Thymus (tissue), 11 donors: Measurements from ENCODE around the gene RMND5A. TPM values are rescaled to one million over a fixed set of nuclear protein-coding genes. Genes with fewer than 3 reads are reported as not detected.

Experiments
- DNase-seq, 9 donors: peaks; one replicate each; pipeline ENCODE4 v3.0.0-alpha.2; 2013; ENCODE audit warnings: low spot score in 9 of 9, low read depth in 6 of 9, missing footprints in 1 of 9
- H3K27ac ChIP-seq, 2 donors: one replicate each; pipeline ENCODE4 v1.5.1; 2013; ENCODE audit warnings: control low read depth in 1 of 2, low read depth in 1 of 2, low read length in 1 of 2, mild to moderate bottlenecking in 1 of 2, moderate library complexity in 1 of 2
- H3K27me3 ChIP-seq, 2 donors: one replicate each; pipeline ENCODE4 v1.5.1; 2013; ENCODE audit warnings: low read length in 1 of 2; ENCODE audit not compliant: control insufficient read depth in 2 of 2, insufficient read depth in 1 of 2
- H3K36me3 ChIP-seq, 2 donors: one replicate each; pipeline ENCODE4 v1.5.1; 2013; ENCODE audit warnings: low read length in 1 of 2, mild to moderate bottlenecking in 1 of 2, moderate library complexity in 1 of 2; ENCODE audit not compliant: control insufficient read depth in 2 of 2, insufficient read depth in 2 of 2
- H3K4me1 ChIP-seq, 2 donors: one replicate each; pipeline ENCODE4 v1.5.1; 2013; ENCODE audit warnings: low read length in 2 of 2; ENCODE audit not compliant: control insufficient read depth in 2 of 2, insufficient read depth in 2 of 2
- H3K4me3 ChIP-seq, 2 donors: one replicate each; pipeline ENCODE4 v1.5.1; 2013; ENCODE audit warnings: low read length in 2 of 2, control low read depth in 1 of 2, mild to moderate bottlenecking in 1 of 2
- H3K9me3 ChIP-seq, 2 donors: one replicate each; pipeline ENCODE4 v1.5.1; 2013; ENCODE audit warnings: low read length in 1 of 2, mild to moderate bottlenecking in 1 of 2; ENCODE audit not compliant: control insufficient read depth in 2 of 2, insufficient read depth in 1 of 2
- WGBS: extraction: QIAGEN DNeasy Blood & Tissue Kit; methylation state at CpG from one replicate; pipeline ENCODE4 v1.1.7; 2013; 5-methylcytosine and 5-hydroxymethylcytosine counted together
- polyA plus RNA-seq: library from polyadenylated mRNA; stranded (reverse); fragments of 200-250 nt; gene quantifications from one replicate; pipeline ENCODE4 v1.2.3, GENCODE V29; 2013
- total RNA-seq: library from RNA; stranded (reverse); fragments of 120-200 nt; gene quantifications from one replicate; pipeline ENCODE4 v1.2.4, GENCODE V29; 2013
- donor health status: healthy.

RMND5A gene
- total and polyA plus RNA-seq, 2 donors = 19.1 to 126 TPM

DNA sequence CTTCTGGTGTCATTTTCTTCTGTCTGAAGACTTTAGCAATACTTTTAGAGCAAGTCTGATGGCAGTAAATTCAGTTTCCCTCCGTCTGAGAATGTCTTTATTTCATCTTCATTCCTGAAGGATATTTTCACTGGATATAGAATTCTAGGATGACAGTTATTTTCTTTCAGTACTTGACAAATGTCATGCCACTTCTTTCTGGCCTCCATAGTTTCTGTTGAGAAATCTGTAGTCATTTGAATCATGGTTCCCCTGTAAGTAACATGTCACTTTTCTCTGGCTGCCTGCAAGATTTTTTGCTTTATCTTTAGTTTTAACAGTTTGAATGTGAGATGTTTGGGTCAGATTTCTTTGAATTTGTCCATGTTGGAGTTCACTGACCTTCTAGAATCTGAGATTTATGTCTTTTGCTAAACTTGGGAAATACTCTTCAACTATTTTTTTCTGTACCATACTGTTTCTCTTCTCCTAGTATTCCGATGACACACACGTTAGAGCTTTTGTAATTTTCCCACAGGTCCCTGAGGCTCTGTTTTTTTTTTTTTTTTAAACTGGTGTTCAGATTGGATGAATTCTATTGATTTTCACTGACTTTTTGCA, 30.2 kb downstream of the RMND5A start:
- no peak overlapping the region for H3K27ac ChIP-seq
- no peaks in the 10 kb centered on the region for H3K27me3 ChIP-seq
- DNase-seq = no peak
- no peak overlapping the region for H3K4me3 ChIP-seq
- peaks cover 27 to 85% of the 10 kb centered on the region in 2 donors for H3K36me3 ChIP-seq
- peaks cover 0 to 4% of the 10 kb centered on the region in 2 donors for H3K9me3 ChIP-seq
- no peaks in the 10 kb centered on the region for H3K4me1 ChIP-seq
- over 99% methylated on average over 3 of the region's 3 CpGs for WGBS

DNA sequence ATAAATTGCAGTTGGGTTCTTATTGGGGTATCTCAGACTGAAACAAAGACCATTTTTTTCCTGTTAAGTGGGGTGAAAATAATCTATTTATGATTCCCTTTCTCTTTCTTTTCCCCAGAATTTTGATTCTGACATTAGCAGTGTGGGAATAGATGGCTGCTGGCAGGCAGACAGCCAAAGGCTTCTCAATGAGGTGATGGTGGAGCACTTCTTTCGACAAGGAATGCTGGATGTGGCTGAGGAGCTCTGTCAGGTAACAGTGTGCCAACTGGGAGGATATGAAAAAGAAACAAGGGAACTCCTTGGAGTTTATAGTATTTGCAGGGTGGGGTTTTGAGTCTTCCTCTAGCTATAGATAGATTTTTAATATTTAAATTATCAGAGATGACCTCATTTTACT, 31.7 kb downstream of the RMND5A start:
- no peak for DNase-seq
- Histone ChIP-seq H3K9me3 (peaks cover 0 to 4% of the 10 kb centered on the region in 2 donors), H3K36me3 (peaks cover 28 to 85% of the 10 kb centered on the region in 2 donors), H3K4me3 (no peak overlapping the region), H3K27me3 (no peaks in the 10 kb centered on the region), H3K27ac (no peak overlapping the region), H3K4me1 (no peaks in the 10 kb centered on the region)
- 98% methylated on average over 1 of the region's 1 CpG for WGBS

DNA sequence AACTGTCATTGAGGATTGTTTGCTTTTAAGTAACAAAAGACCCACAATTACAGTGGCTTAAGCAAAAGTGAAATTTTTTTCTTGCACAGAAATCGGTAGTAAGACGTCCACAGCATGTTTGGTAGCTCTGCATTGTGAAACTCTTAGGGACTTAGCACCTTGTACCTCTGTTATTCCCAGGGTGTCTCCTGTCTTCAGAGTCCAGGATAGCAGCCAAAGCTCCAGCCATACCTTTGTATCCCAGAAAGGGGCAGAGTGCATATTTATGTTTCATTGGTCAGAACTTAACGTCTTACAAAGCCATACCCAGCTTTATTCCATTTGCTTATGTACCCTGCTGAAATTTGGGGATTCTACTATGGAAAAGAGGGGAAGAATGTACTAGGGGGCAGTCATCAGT, 32.8 kb downstream of the RMND5A start:
- WGBS = 97% methylated on average over 3 of the region's 3 CpGs
- no peaks in the 10 kb centered on the region for H3K4me1 ChIP-seq
- no peak overlapping the region for H3K4me3 ChIP-seq
- H3K9me3 ChIP-seq = peaks cover 0 to 4% of the 10 kb centered on the region in 2 donors
- no peak for DNase-seq
- no peak overlapping the region for H3K27ac ChIP-seq
- H3K36me3 ChIP-seq = peaks cover 36 to 88% of the 10 kb centered on the region in 2 donors
- no peaks in the 10 kb centered on the region for H3K27me3 ChIP-seq

DNA sequence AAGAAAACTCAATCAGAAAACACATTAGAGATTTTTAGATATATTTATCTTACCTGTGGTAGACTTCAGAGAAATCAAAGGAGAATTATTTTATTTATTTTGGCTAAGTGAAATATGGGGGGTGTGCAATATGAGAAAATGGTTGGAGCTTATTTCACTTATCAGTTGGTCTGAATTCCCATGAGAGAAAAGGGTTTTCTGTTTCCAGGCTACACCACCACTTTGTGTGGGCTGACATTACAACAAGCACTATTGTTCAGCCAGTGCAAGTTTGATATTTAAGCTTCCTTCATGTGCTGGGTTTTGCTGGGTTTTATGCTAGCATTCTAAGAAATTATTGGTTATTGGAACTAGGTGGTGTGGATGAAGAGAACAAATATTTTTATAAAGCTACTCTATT, 33.5 kb downstream of the RMND5A start:
- H3K4me3 ChIP-seq = no peak overlapping the region
- no peaks in the 10 kb centered on the region for H3K27me3 ChIP-seq
- H3K27ac ChIP-seq = no peak overlapping the region
- H3K9me3 ChIP-seq = peaks cover 0 to 4% of the 10 kb centered on the region in 2 donors
- peaks cover 36 to 86% of the 10 kb centered on the region in 2 donors for H3K36me3 ChIP-seq
- DNase-seq = no peak
- H3K4me1 ChIP-seq = no peaks in the 10 kb centered on the region

DNA sequence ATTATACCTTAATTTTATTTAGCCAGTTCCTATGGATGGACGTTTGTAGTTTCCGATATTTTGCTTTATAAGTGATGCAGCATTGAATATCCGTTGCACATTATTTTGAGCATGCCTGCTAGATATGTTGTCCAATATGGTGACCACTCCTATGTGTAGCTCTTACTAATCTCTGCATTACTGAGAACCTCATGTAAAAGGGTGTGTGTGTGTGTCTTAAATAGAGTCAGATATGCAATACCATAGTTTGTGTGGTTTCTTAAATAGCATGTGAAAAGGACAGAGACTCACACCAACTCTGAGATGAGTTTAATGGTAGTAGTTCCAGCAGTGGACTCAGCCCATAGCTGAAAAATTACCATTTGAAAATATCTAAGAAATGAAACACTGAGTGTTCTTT, 38.3 kb downstream of the RMND5A start:
- H3K9me3 ChIP-seq = no peaks in the 10 kb centered on the region
- H3K36me3 ChIP-seq = peaks cover 31 to 54% of the 10 kb centered on the region in 2 donors
- H3K4me1 ChIP-seq = no peaks in the 10 kb centered on the region

DNA sequence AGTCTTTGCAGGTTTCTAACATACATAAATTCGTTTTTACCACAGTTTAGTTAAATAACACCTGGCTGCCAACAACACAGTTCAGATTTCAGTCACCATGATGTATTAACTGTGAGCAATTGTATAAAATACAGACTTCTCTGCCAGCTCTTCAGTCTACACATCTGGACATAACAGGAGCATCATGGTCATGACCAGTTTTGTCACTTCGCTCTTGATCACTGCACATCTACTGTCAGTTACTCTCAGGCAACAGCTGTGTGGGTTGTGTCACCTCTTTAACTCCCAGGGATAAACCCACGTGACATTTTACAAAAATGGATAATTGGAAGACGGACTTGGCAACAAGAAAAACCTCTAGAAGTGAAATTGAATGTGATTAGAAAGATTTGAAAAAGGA, 40.3 kb downstream of the RMND5A start:
- Histone ChIP-seq H3K9me3 (no peaks in the 10 kb centered on the region), H3K4me3 (no peak overlapping the region), H3K27me3 (no peaks in the 10 kb centered on the region), H3K27ac (no peak overlapping the region), H3K36me3 (peaks cover 22 to 39% of the 10 kb centered on the region in 2 donors), H3K4me1 (peaks cover 4 to 10% of the 10 kb centered on the region in 2 donors)
- WGBS = 96% methylated on average over 4 of the region's 4 CpGs
- DNase-seq = no peak

More for the DNA sequence above, 38.3 kb downstream of the RMND5A start:
- Histone ChIP-seq H3K4me3 (no peak overlapping the region), H3K27ac (no peak overlapping the region), H3K27me3 (no peaks in the 10 kb centered on the region)
- 98% methylated on average over 3 of the region's 3 CpGs for WGBS
- DNase-seq = no peak

DNA sequence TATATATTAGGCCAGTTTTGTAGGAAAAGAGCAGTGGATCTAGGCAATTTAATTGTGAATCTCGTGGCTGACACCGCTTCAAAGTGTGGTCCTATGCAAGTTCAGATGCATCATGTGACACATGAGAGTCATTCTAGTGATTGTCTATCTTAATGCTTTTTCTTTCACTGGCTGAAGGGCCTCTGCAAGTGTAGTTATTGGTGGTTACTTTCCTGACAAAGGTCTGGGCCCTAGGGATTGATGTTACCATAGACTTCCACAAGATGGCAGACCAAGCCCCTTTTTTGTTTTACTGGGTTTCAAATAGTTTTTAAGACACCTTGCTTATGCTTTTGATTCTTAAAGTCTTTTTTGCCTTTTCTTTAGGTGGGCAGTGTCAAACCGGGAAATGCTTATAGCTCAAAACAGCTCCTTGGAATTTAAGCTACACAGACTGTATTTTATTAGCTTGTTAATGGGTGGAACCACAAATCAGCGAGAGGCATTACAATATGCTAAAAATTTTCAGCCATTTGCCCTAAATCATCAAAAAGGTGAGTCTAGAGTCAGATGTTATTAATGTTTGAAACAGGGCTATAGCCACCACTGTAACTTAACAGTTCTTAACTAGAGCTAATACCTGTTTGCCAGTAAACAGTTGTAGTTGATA, 44.7 kb downstream of the RMND5A start:
- no peaks in the 10 kb centered on the region for H3K27me3 ChIP-seq
- 77% methylated on average over 4 of the region's 4 CpGs for whole genome bisulfite sequencing
- H3K9me3 ChIP-seq = no peaks in the 10 kb centered on the region
- H3K4me3 ChIP-seq = peak overlapping the region; percentile 12 to 28
- H3K27ac ChIP-seq = peak overlapping the region; percentile 46 to 83
- H3K36me3 ChIP-seq = peaks cover 30 to 54% of the 10 kb centered on the region in 2 donors
- peaks cover 21 to 33% of the 10 kb centered on the region in 2 donors for H3K4me1 ChIP-seq
- peak in 7 of 9 donors; percentile 46 to 89 (median 75) for DNase-seq

DNA sequence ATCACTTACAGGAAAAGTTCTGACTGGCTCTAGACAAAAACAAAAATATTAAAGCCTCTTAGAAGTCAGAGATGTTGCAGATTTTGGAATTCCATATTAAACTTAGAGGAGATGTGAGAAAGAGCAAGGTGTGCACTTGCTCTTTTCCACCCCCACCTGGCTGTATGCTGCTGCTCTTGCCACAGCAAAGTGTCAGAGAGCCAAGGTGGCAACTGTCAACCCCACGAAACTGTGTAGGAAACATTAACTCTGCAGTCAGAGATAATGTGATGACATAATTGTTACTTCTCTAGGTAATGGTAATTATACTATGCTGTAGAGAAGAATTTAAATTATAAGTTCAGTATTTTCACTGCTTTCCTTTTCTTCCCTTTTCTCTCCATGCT, 45.2 kb downstream of the RMND5A start:
- no peaks in the 10 kb centered on the region for H3K27me3 ChIP-seq
- H3K9me3 ChIP-seq = no peaks in the 10 kb centered on the region
- H3K27ac ChIP-seq = peak overlapping the region; percentile 66 to 83
- H3K36me3 ChIP-seq = peaks cover 29 to 56% of the 10 kb centered on the region in 2 donors
- DNase-seq = peak in 3 of 9 donors; percentile 56 to 79 (median 63)
- peak overlapping the region; percentile 12 to 28 for H3K4me3 ChIP-seq
- WGBS = 22% methylated on average over 1 of the region's 1 CpG
- peaks cover 25 to 37% of the 10 kb centered on the region in 2 donors for H3K4me1 ChIP-seq

DNA sequence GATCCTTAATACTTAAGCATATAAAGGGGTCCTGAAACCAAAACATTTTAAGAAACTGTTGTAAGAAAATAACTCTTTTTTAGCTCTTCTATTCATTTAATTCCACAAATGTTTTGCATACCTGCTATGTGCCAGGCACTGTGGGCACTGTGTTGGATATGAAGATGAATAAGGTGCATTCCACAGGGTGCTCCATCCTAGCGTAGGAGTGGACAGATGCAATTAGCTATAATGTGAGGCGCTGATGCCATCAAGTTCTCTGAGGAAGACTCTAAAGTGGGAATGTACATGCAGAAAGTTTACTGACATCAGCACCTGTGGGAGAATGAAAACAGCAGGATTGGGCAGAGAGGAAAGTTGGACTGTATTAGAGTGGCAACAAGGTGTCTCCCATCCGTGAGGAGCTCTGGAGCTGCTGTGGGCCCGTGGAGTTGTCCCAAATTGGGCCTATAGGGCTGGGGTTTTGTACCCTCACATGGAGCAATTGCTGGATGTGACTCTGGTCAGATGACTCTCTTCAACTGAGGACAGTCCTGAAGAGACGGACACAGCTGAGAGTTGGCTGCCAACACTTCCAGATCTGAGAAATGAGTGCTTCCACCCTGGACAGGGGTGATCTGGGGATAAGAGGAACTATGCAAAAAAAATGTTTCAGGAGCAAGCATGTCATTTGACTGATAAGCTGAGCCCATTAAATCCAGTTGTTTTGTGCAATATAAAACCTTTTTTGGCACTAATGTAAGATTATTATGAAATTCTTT, 48.3 kb downstream of the RMND5A start:
- no peak for DNase-seq
- peaks cover 36 to 61% of the 10 kb centered on the region in 2 donors for H3K4me1 ChIP-seq
- no peaks in the 10 kb centered on the region for H3K27me3 ChIP-seq
- H3K4me3 ChIP-seq = no peak overlapping the region
- WGBS = 95% methylated on average over 5 of the region's 5 CpGs
- peak overlapping the region in 1 of 2 donors; percentile 52 for H3K27ac ChIP-seq
- H3K9me3 ChIP-seq = no peaks in the 10 kb centered on the region
- peaks cover 21 to 76% of the 10 kb centered on the region in 2 donors for H3K36me3 ChIP-seq
